ENCODE data around the gene KCNC4. TPM values are rescaled to one million over a fixed set of nuclear protein-coding genes. Genes with fewer than 3 reads are reported as not detected.

KCNC4 gene
- total and polyA plus RNA-seq, 2 of the 4 experiments (the other 2 are of a cell fraction): 0.18 to 2.3 TPM

DNA sequence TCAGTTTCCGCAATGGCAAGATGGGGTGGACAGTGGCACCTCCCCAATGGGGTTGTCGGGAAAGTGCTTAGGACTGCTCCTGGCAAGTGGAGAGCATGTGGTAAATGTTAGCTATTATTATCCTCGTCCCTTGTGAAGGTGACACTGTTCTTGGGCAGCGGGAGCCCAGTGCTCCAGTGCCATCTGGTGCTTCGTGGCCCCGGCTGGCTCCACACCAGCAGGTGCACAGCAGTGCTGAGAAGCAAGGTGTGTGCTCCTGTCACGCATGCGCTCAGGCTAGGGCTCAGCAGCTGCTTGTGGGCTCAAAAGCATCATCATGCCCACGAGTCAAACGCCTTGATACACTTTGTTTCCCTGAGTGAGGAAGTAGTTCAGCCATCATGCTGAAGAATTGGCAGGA lies 24.9 kb upstream of the KCNC4 start:
- BruUV-seq (replicated peaks): no TSS peak
- no peak overlapping the region for H3K18ac ChIP-seq (ENCODE audit: low read depth, low read length)
- H3K27me3 ChIP-seq (ENCODE audit: control insufficient read depth, insufficient read depth, low read length): peaks cover 26% of the 10 kb centered on the region
- H3K9ac ChIP-seq (ENCODE audit: low read depth, low read length): no peak overlapping the region
- no peak overlapping the region for H2BK120ac ChIP-seq (ENCODE audit: low read depth, low read length)
- H2BK5ac ChIP-seq (ENCODE audit: low read depth, low read length, poor library complexity, severe bottlenecking): no peak overlapping the region
- ATAC-seq (ENCODE audit: low read depth): no peak
- no peak for TF ChIP-seq CEBPB (IDR thresholded peaks at IDR 0.05; ENCODE audit: low read depth, low read length)
- no peak for TF ChIP-seq MXI1 (IDR thresholded peaks at IDR 0.05; ENCODE audit: borderline replicate concordance, low read depth, low read length)
- no peak for TF ChIP-seq FOS (IDR thresholded peaks at IDR 0.05; ENCODE audit: low read depth, low read length)
- no peak for TF ChIP-seq POLR2A (IDR thresholded peaks at IDR 0.05; ENCODE audit: low read depth, low read length)
- TF ChIP-seq RAD21 (IDR thresholded peaks at IDR 0.05; ENCODE audit: low read length): no peak
- no peak for TF ChIP-seq RCOR1 (IDR thresholded peaks at IDR 0.05; ENCODE audit: insufficient replicate concordance, low read length)
- no peak for TF ChIP-seq SMC3 (IDR thresholded peaks at IDR 0.05; ENCODE audit: low read depth, low read length)
- TF ChIP-seq BHLHE40 (IDR thresholded peaks at IDR 0.05; ENCODE audit: low read depth, low read length): no peak
- H3K9me3 ChIP-seq (ENCODE audit: control insufficient read depth, insufficient read depth, low read length): no peaks in the 10 kb centered on the region
- no peak overlapping the region for H3K27ac ChIP-seq (ENCODE audit: insufficient read depth, low read length)
- H2AK5ac ChIP-seq (ENCODE audit: low read depth, low read length): no peak overlapping the region
- H4K5ac ChIP-seq (ENCODE audit: low read depth, low read length): no peak overlapping the region
- no peaks in the 10 kb centered on the region; the same call in 1 of the 2 replicates for H3K9me1 ChIP-seq (ENCODE audit: insufficient read depth, low read length)
- no peak overlapping the region for H3K14ac ChIP-seq (replicated peaks; ENCODE audit: low read depth, low read length)
- in situ Hi-C loops (cut with MboI; ENCODE audit: low sequenced_read_pairs) (no loop called here), intact Hi-C loops (cut with micrococcal nuclease) (no loop called here), dilution Hi-C loops (cut with HindIII; ENCODE audit: low sequenced_read_pairs, unreplicated experiment) (no loop called here)
- no peak overlapping the region for H4K8ac ChIP-seq (ENCODE audit: low read depth in 2 of 2, low read length in 2 of 2)
- no peak overlapping the region for H3K4ac ChIP-seq (ENCODE audit: low read depth, low read length)
- H2AFZ ChIP-seq (replicated peaks; ENCODE audit: low read length, poor library complexity): no peak overlapping the region
- no peak overlapping the region for H2BK15ac ChIP-seq (ENCODE audit: low read depth, low read length)
- H3K79me1 ChIP-seq (ENCODE audit: low read depth in 1 of 2, low read length in 2 of 2): no peaks in the 10 kb centered on the region
- H3K56ac ChIP-seq (ENCODE audit: extremely low read depth, insufficient read depth, low read length): no peak overlapping the region
- ChIA-PET CTCF (no interaction called here), POLR2A (ENCODE audit: unreplicated experiment) (no interaction called here)
- H2AK9ac ChIP-seq (replicated peaks; ENCODE audit: low read depth, low read length, poor library complexity): no peak overlapping the region
- no peak overlapping the region for H2BK20ac ChIP-seq (ENCODE audit: low read depth, low read length)
- no peak overlapping the region for H4K91ac ChIP-seq (ENCODE audit: insufficient read depth, low read depth, low read length)
- H3K4me2 ChIP-seq (ENCODE audit: low read depth, low read length): no peak overlapping the region
- DNase-seq: no peak
- no peak overlapping the region for H3K4me3 ChIP-seq (ENCODE audit: insufficient read depth, low read depth, low read length)
- 71% methylated on average over 10 of the region's 10 CpGs; no CpG with 5 or more reads in 1 of the 2 experiments for WGBS, 2 experiments (ENCODE audit: extremely low coverage in 2 of 2, insufficient read length in 1 of 2)
- no peaks in the 10 kb centered on the region for H3K36me3 ChIP-seq (ENCODE audit: control insufficient read depth, insufficient read depth, low read length)
- H4K20me1 ChIP-seq (ENCODE audit: insufficient read depth, low read length): no peaks in the 10 kb centered on the region
- no peak overlapping the region for H3K23ac ChIP-seq (ENCODE audit: low read depth, low read length)
- H3K4me1 ChIP-seq (ENCODE audit: control insufficient read depth, insufficient read depth, low read length): peaks cover 3% of the 10 kb centered on the region; the same call in 1 of the 2 replicates
